ENCODE results near the gene FRMD5. TPM values are rescaled to one million over a fixed set of nuclear protein-coding genes. Genes with fewer than 3 reads are reported as not detected.

FRMD5 gene
- total and polyA plus RNA-seq, 2 experiments from 2014 or later: 5.9 to 10.1 TPM

DNA sequence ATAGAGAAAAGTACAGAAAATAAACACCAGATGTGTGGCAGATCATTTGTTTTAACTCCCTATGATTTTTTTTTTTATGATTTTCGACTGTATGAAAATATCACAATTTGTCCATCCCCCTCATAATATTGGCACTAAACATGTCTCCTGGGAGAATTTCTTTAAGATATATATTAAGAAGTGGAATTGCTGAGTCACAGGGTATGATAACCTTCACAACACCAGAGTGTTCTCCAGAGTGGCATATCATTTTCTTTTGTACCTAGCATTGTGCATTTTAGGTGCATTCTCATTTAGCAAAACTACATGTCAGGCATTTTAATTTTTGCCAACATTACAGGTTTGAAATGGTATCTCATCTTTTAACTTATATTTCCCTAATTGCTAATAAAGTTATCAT is 170.9 kb downstream of the FRMD5 start:
- no peak for ATAC-seq
- H3K27me3 Mint-ChIP-seq (ENCODE audit: insufficient read depth, low read depth, poor library complexity): peaks cover 1% of the 10 kb centered on the region

More for the DNA sequence above, 170.9 kb downstream of the FRMD5 start:
- Histone ChIP-seq H2AFZ (no peak overlapping the region), H3K27ac (ENCODE audit: low read depth) (no peak overlapping the region), H3F3A (replicated peaks; ENCODE audit: low read depth) (no peaks in the 10 kb centered on the region), H3K36me3 (ENCODE audit: insufficient read depth) (no peaks in the 10 kb centered on the region), H3K4me2 (no peak overlapping the region), H3K79me2 (replicated peaks; ENCODE audit: insufficient read depth) (no peaks in the 10 kb centered on the region), H3K27me3 (ENCODE audit: insufficient read depth) (no peaks in the 10 kb centered on the region), H3K4me1 (ENCODE audit: insufficient read depth) (peaks cover 5% of the 10 kb centered on the region), H4K20me1 (replicated peaks; ENCODE audit: insufficient read depth) (no peaks in the 10 kb centered on the region), H3K9me2 (ENCODE audit: insufficient read depth) (no peaks in the 10 kb centered on the region; the same call in 1 of the 2 replicates), H3K4me3 (no peak overlapping the region)
- no peak overlapping the region for H3K4me3 Mint-ChIP-seq
- H3K27ac Mint-ChIP-seq: no peak overlapping the region
- DNase-seq (ENCODE audit: low spot score): no peak
- peaks cover 11% of the 10 kb centered on the region for H3K4me1 Mint-ChIP-seq
- peaks cover 6% of the 10 kb centered on the region for H3K9me3 Mint-ChIP-seq
- H3K36me3 Mint-ChIP-seq (ENCODE audit: low read depth): 0 out of 3 replicates have a peak, but pooled peaks cover 3% of the 10 kb centered on the region
- TF ChIP-seq, protein P1, sequence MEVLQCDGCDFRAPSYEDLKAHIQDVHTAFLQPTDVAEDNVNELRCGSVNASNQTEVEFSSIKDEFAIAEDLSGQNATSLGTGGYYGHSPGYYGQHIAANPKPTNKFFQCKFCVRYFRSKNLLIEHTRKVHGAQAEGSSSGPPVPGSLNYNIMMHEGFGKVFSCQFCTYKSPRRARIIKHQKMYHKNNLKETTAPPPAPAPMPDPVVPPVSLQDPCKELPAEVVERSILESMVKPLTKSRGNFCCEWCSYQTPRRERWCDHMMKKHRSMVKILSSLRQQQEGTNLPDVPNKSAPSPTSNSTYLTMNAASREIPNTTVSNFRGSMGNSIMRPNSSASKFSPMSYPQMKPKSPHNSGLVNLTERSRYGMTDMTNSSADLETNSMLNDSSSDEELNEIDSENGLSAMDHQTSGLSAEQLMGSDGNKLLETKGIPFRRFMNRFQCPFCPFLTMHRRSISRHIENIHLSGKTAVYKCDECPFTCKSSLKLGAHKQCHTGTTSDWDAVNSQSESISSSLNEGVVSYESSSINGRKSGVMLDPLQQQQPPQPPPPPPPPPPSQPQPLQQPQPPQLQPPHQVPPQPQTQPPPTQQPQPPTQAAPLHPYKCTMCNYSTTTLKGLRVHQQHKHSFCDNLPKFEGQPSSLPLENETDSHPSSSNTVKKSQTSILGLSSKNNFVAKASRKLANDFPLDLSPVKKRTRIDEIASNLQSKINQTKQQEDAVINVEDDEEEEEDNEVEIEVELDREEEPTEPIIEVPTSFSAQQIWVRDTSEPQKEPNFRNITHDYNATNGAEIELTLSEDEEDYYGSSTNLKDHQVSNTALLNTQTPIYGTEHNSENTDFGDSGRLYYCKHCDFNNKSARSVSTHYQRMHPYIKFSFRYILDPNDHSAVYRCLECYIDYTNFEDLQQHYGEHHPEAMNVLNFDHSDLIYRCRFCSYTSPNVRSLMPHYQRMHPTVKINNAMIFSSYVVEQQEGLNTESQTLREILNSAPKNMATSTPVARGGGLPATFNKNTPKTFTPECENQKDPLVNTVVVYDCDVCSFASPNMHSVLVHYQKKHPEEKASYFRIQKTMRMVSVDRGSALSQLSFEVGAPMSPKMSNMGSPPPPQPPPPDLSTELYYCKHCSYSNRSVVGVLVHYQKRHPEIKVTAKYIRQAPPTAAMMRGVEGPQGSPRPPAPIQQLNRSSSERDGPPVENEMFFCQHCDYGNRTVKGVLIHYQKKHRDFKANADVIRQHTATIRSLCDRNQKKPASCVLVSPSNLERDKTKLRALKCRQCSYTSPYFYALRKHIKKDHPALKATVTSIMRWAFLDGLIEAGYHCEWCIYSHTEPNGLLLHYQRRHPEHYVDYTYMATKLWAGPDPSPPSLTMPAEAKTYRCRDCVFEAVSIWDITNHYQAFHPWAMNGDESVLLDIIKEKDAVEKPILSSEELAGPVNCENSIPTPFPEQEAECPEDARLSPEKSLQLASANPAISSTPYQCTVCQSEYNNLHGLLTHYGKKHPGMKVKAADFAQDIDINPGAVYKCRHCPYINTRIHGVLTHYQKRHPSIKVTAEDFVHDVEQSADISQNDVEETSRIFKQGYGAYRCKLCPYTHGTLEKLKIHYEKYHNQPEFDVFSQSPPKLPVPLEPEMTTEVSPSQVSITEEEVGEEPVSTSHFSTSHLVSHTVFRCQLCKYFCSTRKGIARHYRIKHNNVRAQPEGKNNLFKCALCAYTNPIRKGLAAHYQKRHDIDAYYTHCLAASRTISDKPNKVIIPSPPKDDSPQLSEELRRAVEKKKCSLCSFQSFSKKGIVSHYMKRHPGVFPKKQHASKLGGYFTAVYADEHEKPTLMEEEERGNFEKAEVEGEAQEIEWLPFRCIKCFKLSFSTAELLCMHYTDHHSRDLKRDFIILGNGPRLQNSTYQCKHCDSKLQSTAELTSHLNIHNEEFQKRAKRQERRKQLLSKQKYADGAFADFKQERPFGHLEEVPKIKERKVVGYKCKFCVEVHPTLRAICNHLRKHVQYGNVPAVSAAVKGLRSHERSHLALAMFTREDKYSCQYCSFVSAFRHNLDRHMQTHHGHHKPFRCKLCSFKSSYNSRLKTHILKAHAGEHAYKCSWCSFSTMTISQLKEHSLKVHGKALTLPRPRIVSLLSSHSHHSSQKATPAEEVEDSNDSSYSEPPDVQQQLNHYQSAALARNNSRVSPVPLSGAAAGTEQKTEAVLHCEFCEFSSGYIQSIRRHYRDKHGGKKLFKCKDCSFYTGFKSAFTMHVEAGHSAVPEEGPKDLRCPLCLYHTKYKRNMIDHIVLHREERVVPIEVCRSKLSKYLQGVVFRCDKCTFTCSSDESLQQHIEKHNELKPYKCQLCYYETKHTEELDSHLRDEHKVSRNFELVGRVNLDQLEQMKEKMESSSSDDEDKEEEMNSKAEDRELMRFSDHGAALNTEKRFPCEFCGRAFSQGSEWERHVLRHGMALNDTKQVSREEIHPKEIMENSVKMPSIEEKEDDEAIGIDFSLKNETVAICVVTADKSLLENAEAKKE (CRISPR knock-in tag; IDR thresholded peaks at IDR 0.05): no peak
- TF ChIP-seq CREB1 (CRISPR knock-in tag; IDR thresholded peaks at IDR 0.05; ENCODE audit: low read depth): no peak
- TF ChIP-seq, protein P2, sequence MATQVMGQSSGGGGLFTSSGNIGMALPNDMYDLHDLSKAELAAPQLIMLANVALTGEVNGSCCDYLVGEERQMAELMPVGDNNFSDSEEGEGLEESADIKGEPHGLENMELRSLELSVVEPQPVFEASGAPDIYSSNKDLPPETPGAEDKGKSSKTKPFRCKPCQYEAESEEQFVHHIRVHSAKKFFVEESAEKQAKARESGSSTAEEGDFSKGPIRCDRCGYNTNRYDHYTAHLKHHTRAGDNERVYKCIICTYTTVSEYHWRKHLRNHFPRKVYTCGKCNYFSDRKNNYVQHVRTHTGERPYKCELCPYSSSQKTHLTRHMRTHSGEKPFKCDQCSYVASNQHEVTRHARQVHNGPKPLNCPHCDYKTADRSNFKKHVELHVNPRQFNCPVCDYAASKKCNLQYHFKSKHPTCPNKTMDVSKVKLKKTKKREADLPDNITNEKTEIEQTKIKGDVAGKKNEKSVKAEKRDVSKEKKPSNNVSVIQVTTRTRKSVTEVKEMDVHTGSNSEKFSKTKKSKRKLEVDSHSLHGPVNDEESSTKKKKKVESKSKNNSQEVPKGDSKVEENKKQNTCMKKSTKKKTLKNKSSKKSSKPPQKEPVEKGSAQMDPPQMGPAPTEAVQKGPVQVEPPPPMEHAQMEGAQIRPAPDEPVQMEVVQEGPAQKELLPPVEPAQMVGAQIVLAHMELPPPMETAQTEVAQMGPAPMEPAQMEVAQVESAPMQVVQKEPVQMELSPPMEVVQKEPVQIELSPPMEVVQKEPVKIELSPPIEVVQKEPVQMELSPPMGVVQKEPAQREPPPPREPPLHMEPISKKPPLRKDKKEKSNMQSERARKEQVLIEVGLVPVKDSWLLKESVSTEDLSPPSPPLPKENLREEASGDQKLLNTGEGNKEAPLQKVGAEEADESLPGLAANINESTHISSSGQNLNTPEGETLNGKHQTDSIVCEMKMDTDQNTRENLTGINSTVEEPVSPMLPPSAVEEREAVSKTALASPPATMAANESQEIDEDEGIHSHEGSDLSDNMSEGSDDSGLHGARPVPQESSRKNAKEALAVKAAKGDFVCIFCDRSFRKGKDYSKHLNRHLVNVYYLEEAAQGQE (IDR thresholded peaks at IDR 0.05; ENCODE audit: unreplicated experiment): no peak
- TF ChIP-seq STAT1 (IDR thresholded peaks at IDR 0.05; ENCODE audit: unreplicated experiment): no peak
- TF ChIP-seq, protein P3, sequence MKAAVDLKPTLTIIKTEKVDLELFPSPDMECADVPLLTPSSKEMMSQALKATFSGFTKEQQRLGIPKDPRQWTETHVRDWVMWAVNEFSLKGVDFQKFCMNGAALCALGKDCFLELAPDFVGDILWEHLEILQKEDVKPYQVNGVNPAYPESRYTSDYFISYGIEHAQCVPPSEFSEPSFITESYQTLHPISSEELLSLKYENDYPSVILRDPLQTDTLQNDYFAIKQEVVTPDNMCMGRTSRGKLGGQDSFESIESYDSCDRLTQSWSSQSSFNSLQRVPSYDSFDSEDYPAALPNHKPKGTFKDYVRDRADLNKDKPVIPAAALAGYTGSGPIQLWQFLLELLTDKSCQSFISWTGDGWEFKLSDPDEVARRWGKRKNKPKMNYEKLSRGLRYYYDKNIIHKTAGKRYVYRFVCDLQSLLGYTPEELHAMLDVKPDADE (IDR thresholded peaks at IDR 0.05): no peak
- TF ChIP-seq ZNF331 (CRISPR knock-in tag; IDR thresholded peaks at IDR 0.05; ENCODE audit: low read depth): no peak
- no peak for TF ChIP-seq NANOG (IDR thresholded peaks at IDR 0.05; ENCODE audit: borderline replicate concordance)
- no peak for TF ChIP-seq EZH2 (IDR thresholded peaks at IDR 0.05; ENCODE audit: low read depth, unreplicated experiment)
- TF ChIP-seq EZH2phosphoT487 (IDR thresholded peaks at IDR 0.05; ENCODE audit: unreplicated experiment): no peak
- no peak for TF ChIP-seq JUNB (IDR thresholded peaks at IDR 0.05; ENCODE audit: unreplicated experiment)

Data from GM23338 (cell line).